ENCODE data around the gene C1QTNF3. TPM values are rescaled to one million over a fixed set of nuclear protein-coding genes. Genes with fewer than 3 reads are reported as not detected.

The C1QTNF3 gene
- total and polyA plus RNA-seq, 2 donors (not counting 1 experiment from before 2014, with no cell fraction given): 6.6 to 11.9 TPM

DNA sequence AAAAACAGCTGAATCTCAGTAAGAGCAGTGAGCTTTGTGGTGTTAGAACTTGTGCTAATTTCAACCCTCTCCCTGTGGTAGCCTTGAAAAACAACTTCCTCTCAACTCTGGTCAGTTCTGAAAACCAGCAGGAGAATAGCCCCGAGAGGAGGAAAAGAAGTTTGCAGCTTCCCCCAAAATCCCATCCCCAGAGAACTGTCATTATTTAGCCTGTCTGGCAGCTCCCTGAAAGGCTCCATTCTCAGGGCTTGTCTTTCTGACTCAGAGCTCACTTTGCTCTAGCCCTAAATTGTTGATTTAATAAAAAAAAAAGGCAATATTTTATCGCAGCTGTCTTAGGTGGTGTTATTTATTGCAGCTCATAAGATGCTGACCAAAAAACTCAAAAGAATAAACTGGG, 47.1 kb downstream of the C1QTNF3 start:
- Histone ChIP-seq H3K9ac (ENCODE audit: low read length) (no peak overlapping the region), H2AFZ (ENCODE audit: insufficient read depth, low read depth, low read length, poor library complexity, severe bottlenecking) (no peak overlapping the region), H4K20me1 (ENCODE audit: control insufficient read depth, insufficient read depth, low read length, poor library complexity, severe bottlenecking) (no peaks in the 10 kb centered on the region), H3K4me3 (ENCODE audit: control extremely low read depth in 1 of 5, extremely low read depth in 1 of 5, insufficient read depth in 1 of 5, low read depth in 2 of 5, low read length in 4 of 5) (no peak overlapping the region), H3K4me1 (ENCODE audit: control insufficient read depth in 2 of 2, insufficient read depth in 2 of 2, low read length in 2 of 2) (no peaks in the 10 kb centered on the region), H3K27ac (ENCODE audit: low read length in 2 of 2) (no peak overlapping the region), H3K4me2 (replicated peaks; ENCODE audit: low read depth, low read length, poor library complexity, severe bottlenecking) (no peak overlapping the region), H3K36me3 (replicated peaks in 1 of 2; ENCODE audit: control extremely low read depth in 1 of 2, control insufficient read depth in 1 of 2, extremely low read depth in 1 of 2, insufficient read depth in 2 of 2, low read length in 1 of 2) (peaks cover 7 to 15% of the 10 kb centered on the region in 2 experiments), H3K27me3 (replicated peaks in 1 of 4; ENCODE audit: control extremely low read depth in 1 of 4, control insufficient read depth in 3 of 4, insufficient read depth in 4 of 4, low read length in 3 of 4) (no peaks in the 10 kb centered on the region), H3K9me3 (ENCODE audit: control extremely low read depth in 1 of 3, control insufficient read depth in 2 of 3, insufficient read depth in 1 of 3, low read length in 2 of 3) (no peaks in the 10 kb centered on the region), H3K79me2 (ENCODE audit: control insufficient read depth, insufficient read depth, low read length) (no peaks in the 10 kb centered on the region)
- DNase-seq: no peak
- no peaks in the 10 kb centered on the region for H3K27me3 Mint-ChIP-seq
- TF ChIP-seq, protein P1, sequence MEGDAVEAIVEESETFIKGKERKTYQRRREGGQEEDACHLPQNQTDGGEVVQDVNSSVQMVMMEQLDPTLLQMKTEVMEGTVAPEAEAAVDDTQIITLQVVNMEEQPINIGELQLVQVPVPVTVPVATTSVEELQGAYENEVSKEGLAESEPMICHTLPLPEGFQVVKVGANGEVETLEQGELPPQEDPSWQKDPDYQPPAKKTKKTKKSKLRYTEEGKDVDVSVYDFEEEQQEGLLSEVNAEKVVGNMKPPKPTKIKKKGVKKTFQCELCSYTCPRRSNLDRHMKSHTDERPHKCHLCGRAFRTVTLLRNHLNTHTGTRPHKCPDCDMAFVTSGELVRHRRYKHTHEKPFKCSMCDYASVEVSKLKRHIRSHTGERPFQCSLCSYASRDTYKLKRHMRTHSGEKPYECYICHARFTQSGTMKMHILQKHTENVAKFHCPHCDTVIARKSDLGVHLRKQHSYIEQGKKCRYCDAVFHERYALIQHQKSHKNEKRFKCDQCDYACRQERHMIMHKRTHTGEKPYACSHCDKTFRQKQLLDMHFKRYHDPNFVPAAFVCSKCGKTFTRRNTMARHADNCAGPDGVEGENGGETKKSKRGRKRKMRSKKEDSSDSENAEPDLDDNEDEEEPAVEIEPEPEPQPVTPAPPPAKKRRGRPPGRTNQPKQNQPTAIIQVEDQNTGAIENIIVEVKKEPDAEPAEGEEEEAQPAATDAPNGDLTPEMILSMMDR (IDR thresholded peaks at IDR 0.05): no peak
- no peak for TF ChIP-seq EZH2 (IDR thresholded peaks at IDR 0.05; ENCODE audit: borderline replicate concordance, insufficient read depth, low read depth, low read length, poor library complexity, severe bottlenecking)
- intact Hi-C loops (cut with micrococcal nuclease): no loop called here
- H3K27ac Mint-ChIP-seq: no peak overlapping the region
- H3K4me1 Mint-ChIP-seq: no peaks in the 10 kb centered on the region
- POLR2A ChIA-PET: no interaction called here
- CTCF ChIA-PET: interaction anchor here (1.1 to 3.0 kb wide), 2 partner anchors 14 to 469 kb away, joined by 3 to 29 read pairs; no protein-coding TSS in a partner anchor
- H3K9me3 Mint-ChIP-seq (ENCODE audit: insufficient read depth): no peaks in the 10 kb centered on the region
- 60% methylated on average over 1 of the region's 2 CpGs for whole genome bisulfite sequencing (ENCODE audit: insufficient coverage)
- no peak overlapping the region for H3K4me3 Mint-ChIP-seq
- no peak for ATAC-seq (ENCODE audit: low read depth)

DNA sequence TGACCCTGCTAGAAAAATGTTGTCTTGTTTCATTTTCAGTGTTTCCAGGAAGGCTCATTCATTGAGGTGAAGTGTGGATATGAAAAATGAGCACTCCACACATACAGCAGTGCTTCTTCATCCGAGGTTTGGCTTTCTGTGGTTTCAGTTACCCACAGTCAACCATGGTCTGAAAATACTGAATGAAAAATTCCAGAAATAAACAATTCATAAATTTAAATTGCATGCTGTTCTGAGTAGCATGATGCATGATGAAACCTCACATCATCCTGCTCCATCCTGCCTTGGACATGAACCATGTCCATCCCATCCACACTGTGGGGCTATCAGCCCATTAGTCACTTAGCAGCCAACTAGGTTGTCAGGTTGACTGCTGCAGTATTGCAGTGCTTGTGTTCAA, 48.2 kb downstream of the C1QTNF3 start:
- no peak overlapping the region for H3K9ac ChIP-seq (ENCODE audit: low read length)
- H3K9me3 ChIP-seq (ENCODE audit: control extremely low read depth in 1 of 3, control insufficient read depth in 2 of 3, insufficient read depth in 1 of 3, low read length in 2 of 3): no peaks in the 10 kb centered on the region
- no peak for ATAC-seq (ENCODE audit: low read depth)
- no peak overlapping the region for H3K4me3 Mint-ChIP-seq
- H3K27me3 Mint-ChIP-seq: no peaks in the 10 kb centered on the region
- WGBS (ENCODE audit: insufficient coverage): no CpG with 5 or more reads among the region's 1 CpG
- H3K27me3 ChIP-seq (replicated peaks in 1 of 4; ENCODE audit: control extremely low read depth in 1 of 4, control insufficient read depth in 3 of 4, insufficient read depth in 4 of 4, low read length in 3 of 4): no peaks in the 10 kb centered on the region
- intact Hi-C loops (cut with micrococcal nuclease): no loop called here
- no peaks in the 10 kb centered on the region for H4K20me1 ChIP-seq (ENCODE audit: control insufficient read depth, insufficient read depth, low read length, poor library complexity, severe bottlenecking)
- no peaks in the 10 kb centered on the region for H3K9me3 Mint-ChIP-seq (ENCODE audit: insufficient read depth)
- H3K27ac Mint-ChIP-seq: no peak overlapping the region
- TF ChIP-seq, protein P1 (IDR thresholded peaks at IDR 0.05): no peak
- no peak for TF ChIP-seq EZH2 (IDR thresholded peaks at IDR 0.05; ENCODE audit: borderline replicate concordance, insufficient read depth, low read depth, low read length, poor library complexity, severe bottlenecking)
- no peaks in the 10 kb centered on the region for H3K79me2 ChIP-seq (ENCODE audit: control insufficient read depth, insufficient read depth, low read length)
- H3K27ac ChIP-seq (ENCODE audit: low read length in 2 of 2): no peak overlapping the region
- peaks cover 7 to 13% of the 10 kb centered on the region in 2 experiments for H3K36me3 ChIP-seq (replicated peaks in 1 of 2; ENCODE audit: control extremely low read depth in 1 of 2, control insufficient read depth in 1 of 2, extremely low read depth in 1 of 2, insufficient read depth in 2 of 2, low read length in 1 of 2)
- no peaks in the 10 kb centered on the region for H3K4me1 Mint-ChIP-seq
- no peaks in the 10 kb centered on the region for H3K4me1 ChIP-seq (ENCODE audit: control insufficient read depth in 2 of 2, insufficient read depth in 2 of 2, low read length in 2 of 2)
- POLR2A ChIA-PET: no interaction called here
- H3K4me3 ChIP-seq (ENCODE audit: control extremely low read depth in 1 of 5, extremely low read depth in 1 of 5, insufficient read depth in 1 of 5, low read depth in 2 of 5, low read length in 4 of 5): no peak overlapping the region
- CTCF ChIA-PET: no interaction called here
- H2AFZ ChIP-seq (ENCODE audit: insufficient read depth, low read depth, low read length, poor library complexity, severe bottlenecking): no peak overlapping the region
- no peak overlapping the region for H3K4me2 ChIP-seq (replicated peaks; ENCODE audit: low read depth, low read length, poor library complexity, severe bottlenecking)
- DNase-seq: no peak
